GM12891 (cell line): ENCODE data around the gene KCNMB2.

Source experiments
- DNase-seq: peaks from one replicate; pipeline ENCODE4 v3.0.0; 2011; ENCODE audit warnings: low spot score; ENCODE audit not compliant: insufficient read length
- FAIRE-seq: peaks from 2 replicates; lab custom pipeline; 2011; peaks lifted over from hg19 to GRCh38; lab: Jason Lieb, UNC
- PAX5 ChIP-seq: IDR thresholded peaks from 2 replicates; pipeline ENCODE4 v1.6.1; 2011; ENCODE audit warnings: low read length, moderate library complexity, mild to moderate bottlenecking; ENCODE audit not compliant: insufficient read depth, severe bottlenecking
- POLR2A ChIP-seq: IDR thresholded peaks from 2 replicates; pipeline ENCODE4 v1.6.1; 2011; ENCODE audit warnings: low read depth, low read length, control low read depth
- POLR2AphosphoS5 ChIP-seq: IDR thresholded peaks from 2 replicates; pipeline ENCODE4 v1.6.1; 2011; ENCODE audit warnings: low read depth, low read length, control low read depth
- POU2F2 ChIP-seq: IDR thresholded peaks from 2 replicates; pipeline ENCODE4 v1.6.1; 2011; ENCODE audit warnings: low read depth, mild to moderate bottlenecking, control low read depth, low read length, moderate library complexity
- SPI1 ChIP-seq: IDR thresholded peaks from 2 replicates; pipeline ENCODE4 v1.6.1; 2011; ENCODE audit warnings: low read depth, low read length, control low read depth
- TAF1 ChIP-seq: IDR thresholded peaks from 2 replicates; pipeline ENCODE4 v1.6.1; 2011; ENCODE audit warnings: low read depth, low read length, control low read depth

Gene KCNMB2

GRCh38 chr3:178669022-178669601 lies 132.9 kb downstream of the KCNMB2 start:
- DNase-seq, result no peak
- peak; percentile 56 for FAIRE-seq
- TF ChIP-seq TAF1, result no peak
- TF ChIP-seq POLR2A, result no peak
- TF ChIP-seq POLR2AphosphoS5, result no peak
- no peak for TF ChIP-seq POU2F2
- no peak for TF ChIP-seq SPI1
- TF ChIP-seq PAX5, result no peak

DNA sequence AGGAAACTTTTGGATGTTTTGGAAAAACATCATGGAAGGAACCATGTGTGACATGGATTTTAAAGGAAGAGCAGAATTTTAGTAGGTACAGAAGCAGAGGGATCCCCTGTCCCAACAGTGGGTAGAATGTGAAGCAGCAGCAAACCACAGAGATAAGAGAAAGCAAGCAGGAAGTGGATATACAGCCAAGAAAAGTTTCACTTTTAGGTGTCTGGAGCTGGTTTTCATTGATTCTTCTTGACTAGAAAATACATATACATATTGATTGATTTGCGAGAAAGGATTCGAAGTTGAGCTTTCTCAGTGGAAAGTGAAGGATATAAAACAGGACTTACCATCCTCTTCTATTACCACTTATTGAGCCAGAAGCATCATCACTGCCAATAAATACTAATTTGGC lies 133.5 kb downstream of the KCNMB2 start:
- peak; percentile 50 for FAIRE-seq
- TF ChIP-seq POU2F2 (no peak), POLR2AphosphoS5 (no peak), SPI1 (peak; percentile 40; the same call in 1 of the 2 replicates), TAF1 (no peak)
- no peak for DNase-seq

DNA sequence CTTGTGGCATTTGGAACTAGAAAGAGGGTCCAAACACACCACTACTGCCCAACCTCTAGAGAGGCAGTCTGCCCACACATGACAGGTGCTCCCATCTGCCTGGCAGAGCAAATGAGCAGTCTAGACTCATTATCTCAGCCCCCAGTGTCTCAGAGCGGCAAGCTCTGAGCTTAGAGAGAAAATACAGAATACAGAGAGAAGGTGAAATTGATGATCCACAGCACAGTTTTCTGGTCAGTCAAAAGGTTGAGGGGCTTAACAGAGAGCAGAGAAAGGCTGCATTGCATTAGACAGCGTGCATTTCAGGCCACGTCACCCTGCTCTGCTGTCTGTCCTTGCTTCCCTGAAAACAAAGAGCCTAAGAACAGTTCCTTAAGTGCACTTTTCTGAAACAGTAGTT lies 135.1 kb downstream of the KCNMB2 start:
- TF ChIP-seq TAF1 (no peak), POLR2AphosphoS5 (no peak), POLR2A (no peak), SPI1 (no peak)
- DNase-seq (no peak), FAIRE-seq (no peak)

DNA sequence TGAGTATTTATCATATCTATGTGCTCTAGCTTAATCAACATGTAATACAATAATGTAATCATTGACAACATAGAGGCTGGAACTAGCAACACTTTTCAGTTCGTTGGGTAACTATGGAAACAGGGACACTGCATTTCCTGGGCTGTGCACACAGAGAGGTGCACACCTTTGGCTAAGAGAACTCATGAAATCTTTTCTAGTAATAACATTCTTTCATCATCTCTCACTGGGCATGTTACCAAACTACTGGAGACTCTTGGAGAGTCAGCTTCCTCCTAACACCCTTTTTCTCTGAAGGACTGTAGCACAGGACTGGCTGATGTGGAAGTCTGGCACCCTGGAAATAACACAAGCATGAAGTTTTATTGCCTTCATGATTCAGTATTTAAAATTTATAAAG lies 135.6 kb downstream of the KCNMB2 start:
- peak; percentile 59 for FAIRE-seq
- no peak for TF ChIP-seq POLR2A
- no peak for DNase-seq

DNA sequence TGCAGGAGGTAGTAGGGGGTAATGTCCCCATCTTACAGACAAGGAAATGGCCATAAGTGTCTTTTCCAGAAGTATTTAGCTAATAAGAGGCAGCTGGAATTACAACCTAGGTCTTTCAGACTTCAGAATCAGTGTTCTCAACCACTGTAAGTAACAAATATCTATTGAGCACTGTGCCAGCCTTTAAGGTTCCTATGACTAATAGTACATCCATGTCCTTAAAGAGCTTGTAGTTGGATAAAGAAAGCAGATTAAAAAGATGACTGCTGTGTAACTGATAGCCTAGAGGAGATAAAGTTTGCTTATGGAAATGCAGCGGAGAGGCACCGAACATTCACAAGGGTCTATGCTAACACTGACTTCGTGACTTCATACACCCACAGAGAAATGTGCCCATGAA lies 136.0 kb downstream of the KCNMB2 start:
- FAIRE-seq, result no peak
- no peak for DNase-seq
- TF ChIP-seq POLR2A, result no peak

DNA sequence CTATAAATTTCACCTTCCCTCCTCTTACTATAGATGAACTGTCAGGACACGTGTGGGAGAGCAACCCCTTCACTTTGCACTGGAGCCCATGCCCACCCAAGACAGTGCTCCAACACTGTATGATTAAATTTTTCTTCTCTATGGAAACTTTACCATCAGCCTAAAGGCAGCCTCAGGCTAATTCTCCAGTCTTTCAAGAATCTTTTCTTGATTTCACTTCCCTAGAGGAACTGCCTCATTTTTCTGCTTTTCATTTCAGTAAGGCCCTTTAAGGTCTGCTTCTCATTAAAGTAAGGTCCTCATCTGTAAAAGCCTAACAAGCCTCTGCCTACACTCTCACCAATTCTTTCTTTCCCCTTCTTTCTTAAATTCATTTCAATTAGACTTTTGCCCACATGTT lies 137.3 kb downstream of the KCNMB2 start:
- TF ChIP-seq POLR2A (no peak), TAF1 (no peak), SPI1 (peak; percentile 55; the same call in 1 of the 2 replicates)
- no peak for DNase-seq
- no peak for FAIRE-seq

- no peak for TF ChIP-seq PAX5
- no peak for TF ChIP-seq TAF1
- no peak for TF ChIP-seq SPI1
- no peak for TF ChIP-seq POLR2AphosphoS5
- no peak for TF ChIP-seq POU2F2
- TF ChIP-seq POLR2A, result no peak
Measured at GRCh38 chr3:178676077-178676476, 139.8 kb downstream of the KCNMB2 start.

DNA sequence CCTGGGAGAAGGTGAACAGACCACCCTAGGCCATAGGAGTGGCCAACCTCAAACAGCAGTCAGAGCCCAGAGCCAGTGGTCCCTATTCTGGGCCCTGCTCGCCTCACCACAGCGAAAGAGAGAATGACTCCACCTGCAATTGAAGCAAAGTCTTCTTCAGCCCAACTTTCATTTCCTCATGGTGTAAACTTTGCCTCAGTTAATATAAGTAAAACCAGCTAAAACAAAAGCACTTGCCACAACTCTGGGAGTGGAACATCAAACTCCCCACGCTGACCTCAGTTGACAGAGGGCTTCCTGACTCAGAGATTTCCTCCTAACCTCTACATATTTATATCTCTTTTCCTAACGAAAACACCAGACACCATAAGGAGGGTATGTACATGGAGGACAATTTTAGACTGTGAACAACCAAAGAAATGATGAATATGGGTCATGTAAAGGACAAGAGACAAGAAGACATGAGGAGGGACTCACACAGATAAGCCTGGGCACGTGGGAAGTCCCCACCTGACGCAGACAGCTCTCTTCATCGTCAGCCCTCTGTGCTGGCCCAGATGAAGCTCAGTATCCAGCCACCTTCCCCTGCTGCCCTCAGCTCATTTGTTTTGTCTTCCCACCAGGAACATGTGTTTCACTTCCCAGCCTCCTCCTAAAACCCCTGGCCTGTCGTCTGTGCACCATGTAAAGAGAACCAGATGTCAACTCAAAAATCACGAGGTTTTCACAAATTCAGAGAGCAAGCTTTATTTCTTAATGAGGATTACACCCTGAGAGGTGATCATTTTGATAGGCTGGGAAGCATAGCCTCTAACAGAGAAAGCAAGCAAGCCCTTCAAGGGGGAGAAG lies 140.9 kb downstream of the KCNMB2 start:
- FAIRE-seq (peak; percentile 66), DNase-seq (no peak)
- TF ChIP-seq TAF1 (no peak; the same call in 1 of the 2 replicates), PAX5 (no peak), SPI1 (peak; percentile 87)

More at GRCh38 chr3:178676077-178676476, 139.8 kb downstream of the KCNMB2 start:
- no peak for DNase-seq
- peak; percentile 76 for FAIRE-seq

DNA sequence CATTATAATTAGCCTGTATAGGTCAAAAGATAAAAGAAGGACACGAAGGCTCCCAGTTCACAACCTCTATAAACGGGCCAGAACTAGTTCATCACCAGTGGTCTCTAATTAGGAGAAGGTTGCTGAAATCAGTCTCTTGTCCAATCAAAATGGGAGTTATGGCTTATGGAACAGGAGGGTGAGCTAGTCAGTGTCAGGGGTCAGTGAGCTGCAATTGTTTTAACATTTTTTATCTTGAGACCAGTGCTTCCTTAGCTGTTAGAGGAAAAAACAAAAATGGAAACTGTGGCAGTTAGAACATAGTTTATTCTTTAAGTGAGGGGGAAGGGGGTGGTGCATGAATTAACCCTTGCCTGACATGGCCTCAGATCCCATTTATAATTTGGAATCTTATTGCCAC lies 141.7 kb downstream of the KCNMB2 start:
- FAIRE-seq (no peak), DNase-seq (no peak)
- TF ChIP-seq PAX5, result no peak
- TF ChIP-seq POLR2AphosphoS5, result no peak
- TF ChIP-seq POLR2A, result no peak
- no peak for TF ChIP-seq POU2F2
- no peak for TF ChIP-seq TAF1
- TF ChIP-seq SPI1, result no peak

GRCh38 chr3:178680037-178680436 lies 143.8 kb downstream of the KCNMB2 start:
- TF ChIP-seq POLR2AphosphoS5, result no peak
- no peak for TF ChIP-seq POU2F2
- no peak for TF ChIP-seq SPI1
- TF ChIP-seq PAX5, result no peak
- TF ChIP-seq TAF1, result no peak
- TF ChIP-seq POLR2A, result no peak
- FAIRE-seq, result no peak
- no peak for DNase-seq

DNA sequence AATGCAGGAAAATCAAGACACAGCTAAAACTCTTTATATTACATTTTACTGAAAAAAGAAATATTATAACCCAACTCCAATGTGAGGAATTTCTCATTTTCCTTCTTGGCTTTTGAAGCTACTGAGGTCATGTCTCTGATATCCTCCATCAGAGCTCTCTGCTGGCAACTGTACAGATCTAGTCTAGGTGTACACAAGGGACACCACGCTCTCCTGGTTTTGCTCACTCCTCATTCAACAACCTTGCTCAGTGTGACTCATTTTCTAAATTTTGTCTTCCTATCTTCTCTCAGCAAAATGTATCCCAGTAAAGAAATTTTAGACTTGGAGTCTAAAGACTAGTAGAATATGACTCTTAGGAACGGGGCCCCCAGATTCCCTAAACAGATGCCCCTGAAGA lies 144.3 kb downstream of the KCNMB2 start:
- DNase-seq (no peak), FAIRE-seq (no peak)

More for the DNA sequence above, 144.3 kb downstream of the KCNMB2 start:
- TF ChIP-seq SPI1 (no peak), TAF1 (no peak), POLR2AphosphoS5 (no peak), POU2F2 (no peak), PAX5 (no peak), POLR2A (no peak)
